Left lung (tissue), 10 donors: ENCODE data around the gene RAP2A. TPM values are rescaled to one million over a fixed set of nuclear protein-coding genes. Genes with fewer than 3 reads are reported as not detected.

Experiments used
- ATAC-seq: fragments of 200-7000 bp; cut with Tn5 transposase; one replicate; pipeline ENCODE4 v1.9.1; 2020; ENCODE audit warnings: moderate library complexity
- DNase-seq, 4 donors: peaks; one replicate each; pipeline ENCODE4 v3.0.0-alpha.2; 2013 to 2020
- H3K27ac ChIP-seq, 2 donors: fragments of 200-600 bp; sonication (generic) in 1 of 2; one replicate each; pipeline versions ENCODE4 v1.5.0 to v1.8.0; 2020 to 2021
- H3K27me3 ChIP-seq, 2 donors: fragments of 200-600 bp; sonication (generic) in 1 of 2; one replicate each; pipeline versions ENCODE4 v1.5.0 to v1.8.0; 2020 to 2021
- H3K36me3 ChIP-seq, 2 donors: fragments of 200-600 bp; sonication (generic) in 1 of 2; one replicate each; pipeline versions ENCODE4 v1.5.0 to v1.8.0; 2020 to 2021
- H3K4me1 ChIP-seq, 2 donors: fragments of 200-600 bp; one replicate each; pipeline ENCODE4 v1.8.0; 2021
- H3K4me3 ChIP-seq, 2 donors: fragments of 200-600 bp; sonication (generic) in 1 of 2; one replicate each; pipeline versions ENCODE4 v1.5.0 to v1.8.0; 2020 to 2021; ENCODE audit warnings: mild to moderate bottlenecking in 1 of 2
- H3K9me3 ChIP-seq, 2 donors: fragments of 200-600 bp; sonication (generic) in 1 of 2; one replicate each; pipeline versions ENCODE4 v1.5.0 to v1.8.0; 2020 to 2021
- CTCF ChIP-seq, 2 donors: fragments of 200-600 bp; sonication (generic) in 1 of 2; IDR thresholded peaks; one replicate each; pipeline versions ENCODE4 v1.5.0 to v1.8.0; 2021; ENCODE audit warnings: antibody characterized with exemption in 2 of 2
- intact Hi-C, 2 donors: fragments of 100-400 bp; cut with DNase I; formaldehyde crosslinking; loops; one replicate each; pipeline versions ENCODE4 v1.11.2 to v1.14.2; 2022
- polyA plus RNA-seq, 6 donors: library from polyadenylated mRNA; unstranded; fragments of 120-200 nt; gene quantifications; one replicate each; pipeline ENCODE4 v1.2.1, GENCODE V29; 2013; ENCODE audit not compliant: insufficient read length in 6 of 6
- total RNA-seq, 2 donors: library from RNA; stranded (reverse); fragmentation: NEBNext Ultra II Directional; extraction: Animal tissue kit (Norgen Biotek cat#: 25700); gene quantifications; one replicate each; pipeline ENCODE4 v1.2.1, GENCODE V29; 2021
- donor health status: DM: no; HTN: yes; CAD: no.
- donor health status: DM: no; HTN: no; CAD: no.

Gene RAP2A
- total and polyA plus RNA-seq, 8 donors = 44.7 to 53.5 (median 49.1) TPM

- ATAC-seq (no peak), DNase-seq (no peak)
- TF ChIP-seq CTCF (IDR thresholded peaks at IDR 0.05) = no peak
- no peak overlapping the region for H3K4me3 ChIP-seq
- intact Hi-C loops = no loop called here
- H3K36me3 ChIP-seq = no peaks in the 10 kb centered on the region
- no peaks in the 10 kb centered on the region for H3K27me3 ChIP-seq
- no peak overlapping the region for H3K27ac ChIP-seq
- H3K4me1 ChIP-seq = no peaks in the 10 kb centered on the region
- no peaks in the 10 kb centered on the region for H3K9me3 ChIP-seq
Measured at GRCh38 chr13:97478247-97478646, 44.3 kb downstream of the RAP2A start.

GRCh38 chr13:97483465-97483864 lies 49.5 kb downstream of the RAP2A start:
- DNase-seq = no peak
- H3K4me1 ChIP-seq = no peaks in the 10 kb centered on the region
- intact Hi-C loops = no loop called here

GRCh38 chr13:97484301-97484700 lies 50.3 kb downstream of the RAP2A start:
- intact Hi-C loops = no loop called here
- no peak overlapping the region for H3K4me3 ChIP-seq
- H3K9me3 ChIP-seq = no peaks in the 10 kb centered on the region
- no peak for DNase-seq
- H3K27me3 ChIP-seq = no peaks in the 10 kb centered on the region
- no peaks in the 10 kb centered on the region for H3K36me3 ChIP-seq
- no peak overlapping the region for H3K27ac ChIP-seq
- no peaks in the 10 kb centered on the region for H3K4me1 ChIP-seq
- no peak for ATAC-seq
- no peak for TF ChIP-seq CTCF (IDR thresholded peaks at IDR 0.05)

More at GRCh38 chr13:97483465-97483864, 49.5 kb downstream of the RAP2A start:
- Histone ChIP-seq H3K4me3 (no peak overlapping the region), H3K9me3 (no peaks in the 10 kb centered on the region), H3K27me3 (no peaks in the 10 kb centered on the region), H3K27ac (no peak overlapping the region), H3K36me3 (no peaks in the 10 kb centered on the region)
- no peak for TF ChIP-seq CTCF (IDR thresholded peaks at IDR 0.05)
- no peak for ATAC-seq

GRCh38 chr13:97485320-97485719 lies 51.4 kb downstream of the RAP2A start:
- ATAC-seq (no peak), DNase-seq (no peak)
- H3K9me3 ChIP-seq = peaks cover 0 to 5% of the 10 kb centered on the region in 2 donors
- no peaks in the 10 kb centered on the region for H3K27me3 ChIP-seq
- H3K36me3 ChIP-seq = no peaks in the 10 kb centered on the region
- no peaks in the 10 kb centered on the region for H3K4me1 ChIP-seq
- TF ChIP-seq CTCF (IDR thresholded peaks at IDR 0.05) = no peak
- no peak overlapping the region for H3K4me3 ChIP-seq
- intact Hi-C loops = no loop called here
- H3K27ac ChIP-seq = no peak overlapping the region

- DNase-seq = no peak
- Histone ChIP-seq H3K4me1 (no peaks in the 10 kb centered on the region), H3K36me3 (no peaks in the 10 kb centered on the region), H3K27ac (no peak overlapping the region), H3K4me3 (no peak overlapping the region), H3K27me3 (no peaks in the 10 kb centered on the region), H3K9me3 (peaks cover 0 to 18% of the 10 kb centered on the region in 2 donors)
- no peak for ATAC-seq
- intact Hi-C loops = no loop called here
- TF ChIP-seq CTCF (IDR thresholded peaks at IDR 0.05) = no peak
Measured at GRCh38 chr13:97490702-97491307, 56.8 kb downstream of the RAP2A start.
